ENCODE measurements around the gene ZNF454.

GRCh38 chr5:178993236-178993765, 52.3 kb downstream of the ZNF454 start:
- no peak for TF ChIP-seq CTCF (IDR thresholded peaks at IDR 0.05)
- TF ChIP-seq ZFX (IDR thresholded peaks at IDR 0.05; ENCODE audit: borderline replicate concordance), result no peak

Measured in 22Rv1 (cell line).